HepG2 (cell line): Measurements from ENCODE around the gene MNT. TPM values are rescaled to one million over a fixed set of nuclear protein-coding genes. Genes with fewer than 3 reads are reported as not detected.

Experiments
- ATAC-seq: fragments of 200-7000 bp; cut with Tn5 transposase; 3 replicates; pipeline ENCODE4 v1.9.1; 2020; ENCODE audit warnings: mild to moderate bottlenecking, moderate library complexity
- BruUV-seq: library from RNA; stranded (reverse); fragments of 400-500 nt; replicated peaks from 2 replicates; lab custom pipeline; 2021; lab: Mats Ljungman, UMichigan
- CTCF ChIA-PET: fragments of 300-600 bp; formaldehyde crosslinking; extraction: SDS; loops from one replicate; lab custom pipeline; 2021; ENCODE audit warnings: low total read pairs, inconsistent platforms, low intra/inter-chr PET ratio; lab: Yijun Ruan, JAX
- POLR2A ChIA-PET: fragments of 350-600 bp; sonication (Branson Sonifier 250); formaldehyde crosslinking; loops from one replicate; lab custom pipeline; 2020; ENCODE audit warnings: antibody characterized with exemption, inconsistent platforms; lab: Yijun Ruan, JAX
- DNase-seq: peaks from one replicate; pipeline ENCODE4 v3.0.0-alpha.2; 2015; ENCODE audit warnings: low spot score
- FAIRE-seq: peaks from 3 replicates; lab custom pipeline; 2011; peaks lifted over from hg19 to GRCh38; lab: Jason Lieb, UNC
- H2AFZ ChIP-seq: one replicate; pipeline ENCODE4 v1.6.1; 2011; ENCODE audit warnings: low read length, inconsistent platforms
- H3K27ac ChIP-seq: fragments of 300-600 bp; 3 replicates; pipeline ENCODE4 v1.8.0; 2011; ENCODE audit warnings: mixed run types, mild to moderate bottlenecking, mixed read lengths, low read length, inconsistent platforms; ENCODE audit not compliant: insufficient read depth; ENCODE audit errors: extremely low read length
- H3K27me3 ChIP-seq, 2 experiments: fragments of 200-600 bp in 1 of 2; 2 replicates in 1 of 2; 3 replicates in 1 of 2; pipeline versions ENCODE4 v1.6.0 to v1.8.0; 2011; ENCODE audit warnings: low read length in 2 of 2, mild to moderate bottlenecking in 2 of 2, moderate library complexity in 2 of 2, inconsistent platforms in 1 of 2; ENCODE audit not compliant: insufficient read depth in 2 of 2, control insufficient read depth in 1 of 2
- H3K36me3 ChIP-seq, 2 experiments: fragments of 200-600 bp in 1 of 2; replicated peaks in 1 of 2; 2 replicates in 1 of 2; 3 replicates in 1 of 2; pipeline versions ENCODE4 v1.5.1 to v1.8.0; 2011; ENCODE audit warnings: low read length in 2 of 2, inconsistent platforms in 1 of 2; ENCODE audit not compliant: insufficient read depth in 2 of 2, control insufficient read depth in 1 of 2
- H3K4me1 ChIP-seq: 2 replicates; pipeline ENCODE4 v1.5.1; 2012; ENCODE audit warnings: low read length, inconsistent platforms; ENCODE audit not compliant: insufficient read depth
- H3K4me2 ChIP-seq: 2 replicates; pipeline ENCODE4 v1.6.0; 2011; ENCODE audit warnings: low read depth, low read length, inconsistent platforms
- H3K4me3 ChIP-seq, 3 experiments: fragments of 200-600 bp in 1 of 3; sonication (generic), shearing (Covaris generic) in 1 of 3; replicated peaks in 1 of 3; 2 replicates each; pipeline ENCODE4 v1.5.1; 2011 to 2016; ENCODE audit warnings: low read length in 3 of 3, inconsistent platforms in 2 of 3, low read depth in 2 of 3, mild to moderate bottlenecking in 2 of 3, control low read depth in 1 of 3, mixed read lengths in 1 of 3; ENCODE audit not compliant: insufficient read depth in 1 of 3
- H3K79me2 ChIP-seq: one replicate; pipeline ENCODE4 v1.6.1; 2011; ENCODE audit warnings: low read length, inconsistent platforms; ENCODE audit not compliant: insufficient read depth
- H3K9ac ChIP-seq: 2 replicates; pipeline ENCODE4 v1.6.0; 2011; ENCODE audit warnings: mild to moderate bottlenecking, low read depth, low read length, inconsistent platforms; ENCODE audit not compliant: insufficient read depth
- H3K9me3 ChIP-seq: 2 replicates; pipeline ENCODE4 v1.5.1; 2012; ENCODE audit warnings: mild to moderate bottlenecking, low read length
- H4K20me1 ChIP-seq: 2 replicates; pipeline ENCODE4 v1.6.0; 2011; ENCODE audit warnings: inconsistent platforms, mild to moderate bottlenecking, low read length, moderate library complexity; ENCODE audit not compliant: insufficient read depth
- E2F1 ChIP-seq: sonication (generic); formaldehyde crosslinking; IDR thresholded peaks from 2 replicates; pipeline ENCODE4 v1.5.0; 2020; ENCODE audit warnings: missing genetic modification reagents
- ELF1 ChIP-seq: sonication (generic); formaldehyde crosslinking; IDR thresholded peaks from 2 replicates; pipeline ENCODE4 v1.4.0; 2020; ENCODE audit warnings: missing genetic modification reagents
- HBP1 ChIP-seq: IDR thresholded peaks from 2 replicates; pipeline ENCODE4 v1.6.1; 2016; ENCODE audit warnings: low read depth, control low read depth
- HNRNPL ChIP-seq: fragments of 200-400 bp; formaldehyde crosslinking; IDR thresholded peaks from 2 replicates; pipeline ENCODE4 v1.6.1; 2017; ENCODE audit warnings: mild to moderate bottlenecking, low read depth, low read length
- HNRNPUL1 ChIP-seq: fragments of 200-400 bp; formaldehyde crosslinking; IDR thresholded peaks from 2 replicates; pipeline ENCODE4 v1.6.1; 2017; ENCODE audit warnings: low read depth, mild to moderate bottlenecking, low read length, moderate library complexity
- HOXD1 ChIP-seq: sonication (generic); formaldehyde crosslinking; IDR thresholded peaks from 2 replicates; pipeline ENCODE4 v1.5.0; 2020; ENCODE audit warnings: missing genetic modification reagents
- KLF15 ChIP-seq: sonication (generic); formaldehyde crosslinking; IDR thresholded peaks from 2 replicates; pipeline ENCODE4 v1.8.1; 2023; ENCODE audit warnings: borderline replicate concordance, mild to moderate bottlenecking, inconsistent platforms, missing genetic modification reagents, mixed read lengths
- NCOR1 ChIP-seq: fragments of 200-600 bp; sonication (generic); IDR thresholded peaks from 2 replicates; pipeline ENCODE4 v1.7.0; 2017; ENCODE audit warnings: antibody characterized with exemption, low read length, borderline replicate concordance
- NRL ChIP-seq: sonication (generic); formaldehyde crosslinking; IDR thresholded peaks from 2 replicates; pipeline ENCODE4 v1.5.0; 2020; ENCODE audit warnings: missing genetic modification reagents, mild to moderate bottlenecking, moderate library complexity, borderline replicate concordance
- PHF21A ChIP-seq: sonication (generic); formaldehyde crosslinking; IDR thresholded peaks from 2 replicates; pipeline ENCODE4 v1.5.0; 2020; ENCODE audit warnings: mild to moderate bottlenecking, missing genetic modification reagents
- PRPF4 ChIP-seq: fragments of 200-400 bp; formaldehyde crosslinking; IDR thresholded peaks from 2 replicates; pipeline ENCODE4 v1.6.1; 2016; ENCODE audit warnings: low read length, low read depth; ENCODE audit not compliant: poor library complexity, severe bottlenecking
- ZFP82 ChIP-seq: sonication (generic); formaldehyde crosslinking; IDR thresholded peaks from 2 replicates; pipeline ENCODE4 v1.5.1; 2020; ENCODE audit warnings: mild to moderate bottlenecking, missing genetic modification reagents, borderline replicate concordance
- ZMYM3 ChIP-seq: sonication (generic); formaldehyde crosslinking; IDR thresholded peaks from 2 replicates; pipeline ENCODE4 v1.5.1; 2020; ENCODE audit warnings: mild to moderate bottlenecking, missing genetic modification reagents
- ZNF34 ChIP-seq: sonication (generic); formaldehyde crosslinking; IDR thresholded peaks from 2 replicates; pipeline ENCODE4 v1.4.0; 2020; ENCODE audit warnings: mild to moderate bottlenecking, missing genetic modification reagents, borderline replicate concordance
- ZNF484 ChIP-seq: sonication (generic); formaldehyde crosslinking; IDR thresholded peaks from 2 replicates; pipeline ENCODE4 v1.5.1; 2020; ENCODE audit warnings: mild to moderate bottlenecking, low read depth, missing genetic modification reagents, borderline replicate concordance
- ZNF564 ChIP-seq: sonication (generic); formaldehyde crosslinking; IDR thresholded peaks from 2 replicates; pipeline ENCODE4 v1.8.1; 2023; ENCODE audit warnings: mild to moderate bottlenecking, missing genetic modification reagents
- ZNF709 ChIP-seq: sonication (generic); formaldehyde crosslinking; IDR thresholded peaks from 2 replicates; pipeline ENCODE4 v1.5.0; 2020; ENCODE audit warnings: mild to moderate bottlenecking, missing genetic modification reagents
- WGBS: methylation state at CpG from one replicate; pipeline ENCODE4 v1.1.6; 2017; ENCODE audit warnings: low lambda C conversion rate; 5-methylcytosine and 5-hydroxymethylcytosine counted together
- in situ Hi-C: cut with HindIII; loops from 2 replicates; pipeline ENCODE4 v1.10.0; 2017; ENCODE audit warnings: low pct_unique_long_range_greater_than_20kb; ENCODE audit not compliant: extremely low pct_ligation_motif_present
- intact Hi-C: fragments of 100-400 bp; cut with micrococcal nuclease; formaldehyde crosslinking; loops from one replicate; pipeline ENCODE4 v1.10.0; 2022; ENCODE audit not compliant: unreplicated experiment
- polyA plus RNA-seq, 8 experiments: library from polyadenylated mRNA; depleted of rRNA in 3 of 8; stranded (reverse) in 7 of 8; unstranded in 1 of 8; fragments of >200 nt; fragmentation: Illumina TruSeq in 4 of 8; extraction: Trizol in 4 of 8; gene quantifications; 2 replicates each; pipeline versions ENCODE4 v1.2.1 to v1.2.3, GENCODE V29; 2011 to 2016; ENCODE audit warnings: low read depth in 4 of 8, missing spikeins in 1 of 8, mixed read lengths in 1 of 8; ENCODE audit not compliant: insufficient read depth in 1 of 8
- total RNA-seq, 5 experiments: library from RNA; depleted of rRNA; stranded (reverse); fragments of >200 nt; fragmentation: Illumina TruSeq; extraction: Trizol; gene quantifications; 2 replicates each; pipeline ENCODE4 v1.2.3, GENCODE V29; 2016; ENCODE audit warnings: low read depth in 1 of 5

MNT gene
- total and polyA plus RNA-seq, 2 of the 13 experiments (the other 11 are each of a cell fraction or from before 2014, with no cell fraction given): 2.1 to 3.5 TPM

GRCh38 chr17:2435181-2435741 is 34.4 kb upstream of the MNT start:
- WGBS: 93% methylated on average over 9 of the region's 9 CpGs
- ChIA-PET CTCF (no interaction called here), POLR2A (no interaction called here)
- Histone ChIP-seq H3K4me3 (no peak overlapping the region), H4K20me1 (no peaks in the 10 kb centered on the region), H3K36me3 (peaks cover 20 to 54% of the 10 kb centered on the region in 2 experiments), H3K27ac (no peak overlapping the region), H3K4me1 (no peaks in the 10 kb centered on the region), H3K9me3 (no peaks in the 10 kb centered on the region), H3K4me2 (no peak overlapping the region), H3K79me2 (no peaks in the 10 kb centered on the region), H3K27me3 (no peaks in the 10 kb centered on the region), H3K9ac (no peak overlapping the region), H2AFZ (no peak overlapping the region)
- ATAC-seq (no peak), DNase-seq (no peak), FAIRE-seq (no peak)
- in situ Hi-C loops: no loop called here
- intact Hi-C loops: no loop called here
- BruUV-seq: no TSS peak
- no peak for TF ChIP-seq HBP1 (CRISPR knock-in tag)

- no peak for DNase-seq
- Histone ChIP-seq H3K79me2 (no peaks in the 10 kb centered on the region), H4K20me1 (no peaks in the 10 kb centered on the region), H3K9me3 (no peaks in the 10 kb centered on the region), H3K9ac (no peak overlapping the region), H3K4me2 (no peak overlapping the region), H3K27ac (no peak overlapping the region), H3K4me1 (no peaks in the 10 kb centered on the region), H3K4me3 (no peak overlapping the region), H2AFZ (no peak overlapping the region), H3K27me3 (no peaks in the 10 kb centered on the region), H3K36me3 (peaks cover 16 to 47% of the 10 kb centered on the region in 2 experiments)
- no TSS peak for BruUV-seq
- FAIRE-seq: no peak
- in situ Hi-C loops: no loop called here
- 94% methylated on average over 11 of the region's 11 CpGs for WGBS
- ChIA-PET CTCF (no interaction called here), POLR2A (no interaction called here)
- ATAC-seq: no peak
- intact Hi-C loops: no loop called here
- TF ChIP-seq HOXD1 (CRISPR knock-in tag) (no peak), ZNF34 (CRISPR knock-in tag) (no peak), ZNF709 (CRISPR knock-in tag) (no peak), ZNF564 (CRISPR knock-in tag) (no peak), ELF1 (no peak), KLF15 (CRISPR knock-in tag) (no peak), E2F1 (CRISPR knock-in tag) (no peak), NRL (CRISPR knock-in tag) (no peak), NCOR1 (no peak), HNRNPL (no peak), ZMYM3 (no peak), PRPF4 (no peak), ZFP82 (no peak), ZNF484 (no peak), HNRNPUL1 (no peak), PHF21A (CRISPR knock-in tag) (no peak)
These were observed 32.8 kb upstream of the MNT start for GRCh38 chr17:2433696-2434095.
